HepG2 (cell line): ENCODE results near the gene TMBIM1. TPM values are rescaled to one million over a fixed set of nuclear protein-coding genes. Genes with fewer than 3 reads are reported as not detected.

Source experiments
- ASH2L ChIP-seq: fragments of 300-600, 200-600 bp; sonication (generic); IDR thresholded peaks from 2 replicates; pipeline ENCODE4 v1.7.0; 2017; ENCODE audit warnings: low read depth, mild to moderate bottlenecking, moderate library complexity, mixed read lengths, low read length; ENCODE audit not compliant: insufficient read length
- CBX5 ChIP-seq: sonication (generic); formaldehyde crosslinking; IDR thresholded peaks from 2 replicates; pipeline ENCODE4 v1.4.0; 2020; ENCODE audit warnings: missing genetic modification reagents, borderline replicate concordance
- CC2D1A ChIP-seq: sonication (generic); formaldehyde crosslinking; IDR thresholded peaks from 2 replicates; pipeline ENCODE4 v1.8.1; 2023; ENCODE audit warnings: mild to moderate bottlenecking, missing genetic modification reagents
- DBP ChIP-seq: sonication (generic); formaldehyde crosslinking; IDR thresholded peaks from 2 replicates; pipeline ENCODE4 v1.4.0; 2020; ENCODE audit warnings: missing genetic modification reagents; ENCODE audit errors: not compliant biosample characterization
- FIP1L1 ChIP-seq: fragments of 200-400 bp; formaldehyde crosslinking; IDR thresholded peaks from 2 replicates; pipeline ENCODE4 v1.6.1; 2018; ENCODE audit warnings: low read depth, mild to moderate bottlenecking, low read length, moderate library complexity, borderline replicate concordance; ENCODE audit not compliant: insufficient read depth
- HNRNPK ChIP-seq: fragments of 200-400 bp; formaldehyde crosslinking; IDR thresholded peaks from 2 replicates; pipeline ENCODE4 v1.6.1; 2018; ENCODE audit warnings: low read length, low read depth, moderate library complexity, mild to moderate bottlenecking; ENCODE audit not compliant: poor library complexity, severe bottlenecking
- SNAPC2 ChIP-seq: sonication (generic); formaldehyde crosslinking; IDR thresholded peaks from 2 replicates; pipeline ENCODE4 v1.8.1; 2022; ENCODE audit warnings: mild to moderate bottlenecking, missing genetic modification reagents
- ZNF260 ChIP-seq: sonication (generic); formaldehyde crosslinking; IDR thresholded peaks from 2 replicates; pipeline ENCODE4 v1.4.0; 2020; ENCODE audit warnings: missing genetic modification reagents, low read depth, mild to moderate bottlenecking, borderline replicate concordance
- ZNF441 ChIP-seq: sonication (generic); formaldehyde crosslinking; IDR thresholded peaks from 2 replicates; pipeline ENCODE4 v1.7.0; 2021; ENCODE audit warnings: missing genetic modification reagents, borderline replicate concordance
- ZNF501 ChIP-seq: sonication (generic); formaldehyde crosslinking; IDR thresholded peaks from 2 replicates; pipeline ENCODE4 v1.5.1; 2020; ENCODE audit warnings: mild to moderate bottlenecking, moderate library complexity, missing genetic modification reagents
- ZNF576 ChIP-seq: sonication (generic); formaldehyde crosslinking; IDR thresholded peaks from 2 replicates; pipeline ENCODE4 v1.4.0; 2020; ENCODE audit warnings: mild to moderate bottlenecking, missing genetic modification reagents
- ZNF709 ChIP-seq: sonication (generic); formaldehyde crosslinking; IDR thresholded peaks from 2 replicates; pipeline ENCODE4 v1.5.0; 2020; ENCODE audit warnings: mild to moderate bottlenecking, missing genetic modification reagents
- ZNF772 ChIP-seq: sonication (generic); formaldehyde crosslinking; IDR thresholded peaks from 2 replicates; pipeline ENCODE4 v1.5.0; 2020; ENCODE audit warnings: mild to moderate bottlenecking, missing genetic modification reagents
- ZNF83 ChIP-seq: sonication (generic); formaldehyde crosslinking; IDR thresholded peaks from 2 replicates; pipeline ENCODE4 v1.4.0; 2020; ENCODE audit warnings: missing genetic modification reagents, mild to moderate bottlenecking, borderline replicate concordance
- polyA plus RNA-seq, 8 experiments: library from polyadenylated mRNA; depleted of rRNA in 3 of 8; stranded (reverse) in 7 of 8; unstranded in 1 of 8; fragments of >200 nt; fragmentation: Illumina TruSeq in 4 of 8; extraction: Trizol in 4 of 8; gene quantifications; 2 replicates each; pipeline versions ENCODE4 v1.2.1 to v1.2.3, GENCODE V29; 2011 to 2016; ENCODE audit warnings: low read depth in 4 of 8, missing spikeins in 1 of 8, mixed read lengths in 1 of 8; ENCODE audit not compliant: insufficient read depth in 1 of 8
- total RNA-seq, 5 experiments: library from RNA; depleted of rRNA; stranded (reverse); fragments of >200 nt; fragmentation: Illumina TruSeq; extraction: Trizol; gene quantifications; 2 replicates each; pipeline ENCODE4 v1.2.3, GENCODE V29; 2016; ENCODE audit warnings: low read depth in 1 of 5
- TF ChIP-seq, protein P1 (sequence below): sonication (generic); formaldehyde crosslinking; IDR thresholded peaks from one replicate; pipeline ENCODE4 v1.5.1; 2020; ENCODE audit warnings: mild to moderate bottlenecking, missing genetic modification reagents; ENCODE audit errors: not compliant biosample characterization
- TF ChIP-seq, protein P2 (sequence below): IDR thresholded peaks from 2 replicates; pipeline ENCODE4 v1.6.1; 2018; ENCODE audit warnings: missing genetic modification reagents, mild to moderate bottlenecking, missing compliant biosample characterization
- TF ChIP-seq, protein P3 (sequence below): sonication (generic); formaldehyde crosslinking; IDR thresholded peaks from 2 replicates; pipeline ENCODE4 v1.5.1; 2020; ENCODE audit warnings: missing genetic modification reagents, mild to moderate bottlenecking, borderline replicate concordance

TMBIM1 gene
- total and polyA plus RNA-seq, 2 of the 13 experiments (the other 11 are each of a cell fraction or from before 2014, with no cell fraction given), result 127 to 139 TPM

GRCh38 chr2:218245214-218245613, 47.1 kb downstream of the TMBIM1 start (continued):
- TF ChIP-seq, protein P1, sequence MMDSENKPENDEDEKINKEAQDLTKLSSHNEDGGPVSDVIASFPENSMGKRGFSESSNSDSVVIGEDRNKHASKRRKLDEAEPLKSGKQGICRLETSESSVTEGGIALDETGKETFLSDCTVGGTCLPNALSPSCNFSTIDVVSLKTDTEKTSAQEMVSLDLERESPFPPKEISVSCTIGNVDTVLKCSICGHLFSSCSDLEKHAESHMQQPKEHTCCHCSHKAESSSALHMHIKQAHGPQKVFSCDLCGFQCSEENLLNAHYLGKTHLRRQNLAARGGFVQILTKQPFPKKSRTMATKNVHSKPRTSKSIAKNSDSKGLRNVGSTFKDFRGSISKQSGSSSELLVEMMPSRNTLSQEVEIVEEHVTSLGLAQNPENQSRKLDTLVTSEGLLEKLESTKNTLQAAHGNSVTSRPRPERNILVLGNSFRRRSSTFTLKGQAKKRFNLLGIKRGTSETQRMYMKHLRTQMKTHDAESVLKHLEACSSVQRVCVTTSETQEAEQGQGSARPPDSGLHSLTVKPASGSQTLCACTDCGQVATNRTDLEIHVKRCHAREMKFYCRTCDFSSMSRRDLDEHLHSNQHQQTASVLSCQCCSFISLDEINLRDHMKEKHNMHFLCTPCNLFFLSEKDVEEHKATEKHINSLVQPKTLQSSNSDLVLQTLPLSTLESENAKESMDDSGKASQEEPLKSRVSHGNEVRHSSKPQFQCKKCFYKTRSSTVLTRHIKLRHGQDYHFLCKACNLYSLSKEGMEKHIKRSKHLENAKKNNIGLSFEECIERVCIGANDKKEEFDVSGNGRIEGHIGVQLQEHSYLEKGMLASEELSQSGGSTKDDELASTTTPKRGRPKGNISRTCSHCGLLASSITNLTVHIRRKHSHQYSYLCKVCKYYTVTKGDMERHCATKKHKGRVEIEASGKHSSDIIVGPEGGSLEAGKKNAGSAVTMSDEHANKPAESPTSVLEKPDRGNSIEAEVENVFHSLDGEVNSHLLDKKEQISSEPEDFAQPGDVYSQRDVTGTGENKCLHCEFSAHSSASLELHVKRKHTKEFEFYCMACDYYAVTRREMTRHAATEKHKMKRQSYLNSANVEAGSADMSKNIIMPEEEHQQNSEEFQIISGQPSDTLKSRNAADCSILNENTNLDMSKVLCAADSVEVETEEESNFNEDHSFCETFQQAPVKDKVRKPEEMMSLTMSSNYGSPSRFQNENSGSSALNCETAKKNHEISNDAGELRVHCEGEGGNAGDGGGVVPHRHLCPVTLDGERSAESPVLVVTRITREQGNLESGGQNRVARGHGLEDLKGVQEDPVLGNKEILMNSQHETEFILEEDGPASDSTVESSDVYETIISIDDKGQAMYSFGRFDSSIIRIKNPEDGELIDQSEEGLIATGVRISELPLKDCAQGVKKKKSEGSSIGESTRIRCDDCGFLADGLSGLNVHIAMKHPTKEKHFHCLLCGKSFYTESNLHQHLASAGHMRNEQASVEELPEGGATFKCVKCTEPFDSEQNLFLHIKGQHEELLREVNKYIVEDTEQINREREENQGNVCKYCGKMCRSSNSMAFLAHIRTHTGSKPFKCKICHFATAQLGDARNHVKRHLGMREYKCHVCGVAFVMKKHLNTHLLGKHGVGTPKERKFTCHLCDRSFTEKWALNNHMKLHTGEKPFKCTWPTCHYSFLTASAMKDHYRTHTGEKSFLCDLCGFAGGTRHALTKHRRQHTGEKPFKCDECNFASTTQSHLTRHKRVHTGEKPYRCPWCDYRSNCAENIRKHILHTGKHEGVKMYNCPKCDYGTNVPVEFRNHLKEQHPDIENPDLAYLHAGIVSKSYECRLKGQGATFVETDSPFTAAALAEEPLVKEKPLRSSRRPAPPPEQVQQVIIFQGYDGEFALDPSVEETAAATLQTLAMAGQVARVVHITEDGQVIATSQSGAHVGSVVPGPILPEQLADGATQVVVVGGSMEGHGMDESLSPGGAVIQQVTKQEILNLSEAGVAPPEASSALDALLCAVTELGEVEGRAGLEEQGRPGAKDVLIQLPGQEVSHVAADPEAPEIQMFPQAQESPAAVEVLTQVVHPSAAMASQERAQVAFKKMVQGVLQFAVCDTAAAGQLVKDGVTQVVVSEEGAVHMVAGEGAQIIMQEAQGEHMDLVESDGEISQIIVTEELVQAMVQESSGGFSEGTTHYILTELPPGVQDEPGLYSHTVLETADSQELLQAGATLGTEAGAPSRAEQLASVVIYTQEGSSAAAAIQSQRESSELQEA (CRISPR knock-in tag), result no peak
- TF ChIP-seq ZNF83, result no peak
- no peak for TF ChIP-seq ZNF501 (CRISPR knock-in tag)
- no peak for TF ChIP-seq ZNF576 (CRISPR knock-in tag)
- peak; percentile 36; the same call in 1 of the 2 replicates for TF ChIP-seq ZNF772 (CRISPR knock-in tag)
- no peak for TF ChIP-seq ASH2L
- TF ChIP-seq, protein P2, sequence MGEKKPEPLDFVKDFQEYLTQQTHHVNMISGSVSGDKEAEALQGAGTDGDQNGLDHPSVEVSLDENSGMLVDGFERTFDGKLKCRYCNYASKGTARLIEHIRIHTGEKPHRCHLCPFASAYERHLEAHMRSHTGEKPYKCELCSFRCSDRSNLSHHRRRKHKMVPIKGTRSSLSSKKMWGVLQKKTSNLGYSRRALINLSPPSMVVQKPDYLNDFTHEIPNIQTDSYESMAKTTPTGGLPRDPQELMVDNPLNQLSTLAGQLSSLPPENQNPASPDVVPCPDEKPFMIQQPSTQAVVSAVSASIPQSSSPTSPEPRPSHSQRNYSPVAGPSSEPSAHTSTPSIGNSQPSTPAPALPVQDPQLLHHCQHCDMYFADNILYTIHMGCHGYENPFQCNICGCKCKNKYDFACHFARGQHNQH (CRISPR knock-in tag), result no peak
- TF ChIP-seq ZNF441 (CRISPR knock-in tag), result no peak
- no peak for TF ChIP-seq FIP1L1
- TF ChIP-seq DBP (CRISPR knock-in tag), result no peak
- no peak for TF ChIP-seq SNAPC2
- TF ChIP-seq ZNF260 (CRISPR knock-in tag), result no peak
- no peak for TF ChIP-seq CC2D1A (CRISPR knock-in tag)
- TF ChIP-seq, protein P3, sequence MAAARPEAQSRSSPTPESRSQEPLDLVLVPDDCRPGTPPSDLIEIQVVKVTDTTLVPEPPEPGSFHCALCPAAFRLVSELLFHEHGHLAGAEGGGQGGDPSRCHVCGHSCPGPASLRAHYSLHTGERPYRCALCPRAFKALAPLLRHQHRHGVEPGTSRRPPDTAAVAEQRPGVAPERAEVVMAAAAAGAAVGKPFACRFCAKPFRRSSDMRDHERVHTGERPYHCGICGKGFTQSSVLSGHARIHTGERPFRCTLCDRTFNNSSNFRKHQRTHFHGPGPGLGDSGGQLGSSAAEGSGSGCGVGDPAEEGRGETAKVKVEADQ (CRISPR knock-in tag), result no peak
- no peak for TF ChIP-seq HNRNPK
- no peak for TF ChIP-seq CBX5 (CRISPR knock-in tag)
- no peak for TF ChIP-seq ZNF709 (CRISPR knock-in tag)
